BLaER1 treated with 17β-estradiol and CSF1 and Interleukin-3, amounts not matched to agents 10 nM and 100 nM (cell line): ENCODE data around the gene WNT3A.

Experiments used
- H3K27ac ChIP-seq, 11 experiments: shearing (Covaris generic); formaldehyde crosslinking; 2 replicates each; pipeline ENCODE4 v1.8.1; 2022
- H3K27me3 ChIP-seq, 11 experiments: shearing (Covaris generic); formaldehyde crosslinking; 2 replicates each; pipeline ENCODE4 v1.8.1; 2022
- H3K36me3 ChIP-seq, 11 experiments: shearing (Covaris generic); formaldehyde crosslinking; 2 replicates each; pipeline ENCODE4 v1.8.1; 2022
- H3K4me1 ChIP-seq, 10 experiments: shearing (Covaris generic); formaldehyde crosslinking; 2 replicates each; pipeline ENCODE4 v1.8.1; 2022
- H3K4me2 ChIP-seq, 11 experiments: shearing (Covaris generic); formaldehyde crosslinking; 2 replicates each; pipeline ENCODE4 v1.8.1; 2022
- H3K4me3 ChIP-seq, 10 experiments: shearing (Covaris generic); formaldehyde crosslinking; 2 replicates each; pipeline ENCODE4 v1.8.1; 2022
- H3K9ac ChIP-seq, 11 experiments: shearing (Covaris generic); formaldehyde crosslinking; 2 replicates each; pipeline ENCODE4 v1.8.1; 2022
- H3K9me3 ChIP-seq, 11 experiments: shearing (Covaris generic); formaldehyde crosslinking; replicated peaks in 1 of 11; 2 replicates each; pipeline ENCODE4 v1.8.1; 2022
- H4K20me1 ChIP-seq, 11 experiments: shearing (Covaris generic); formaldehyde crosslinking; 2 replicates each; pipeline ENCODE4 v1.8.1; 2022
- Cebpa-rat ChIP-seq, 11 experiments: shearing (Covaris generic); IDR thresholded peaks; 2 replicates each; pipeline ENCODE4 v1.8.1; 2022

The WNT3A gene

GRCh38 chr1:228095938-228096337 lies 89.1 kb downstream of the WNT3A start:
- TF ChIP-seq Cebpa-rat (IDR thresholded peaks at IDR 0.05) = no peak
- no peak overlapping the region for H3K4me3 ChIP-seq
- peak overlapping the region in 1 of 11 experiments; percentile 5; a peak in 1 of 22 replicates for H3K4me2 ChIP-seq
- peak overlapping the region in 2 of 11 experiments; percentile 2 to 5; a peak in 3 of 22 replicates for H3K9ac ChIP-seq
- H3K36me3 ChIP-seq = peaks cover 99 to 100% (median 100%) of the 10 kb centered on the region in 11 experiments
- peaks cover 3 to 35% (median 5%) of the 10 kb centered on the region in 10 experiments; a peak in 18 of 20 replicates for H3K4me1 ChIP-seq
- peaks cover 15 to 48% (median 45%) of the 10 kb centered on the region in 11 experiments for H3K9me3 ChIP-seq
- peaks cover 100% of the 10 kb centered on the region in 11 experiments for H4K20me1 ChIP-seq
- H3K27ac ChIP-seq = no peak overlapping the region
- no peaks in the 10 kb centered on the region for H3K27me3 ChIP-seq

- H4K20me1 ChIP-seq = peaks cover 100% of the 10 kb centered on the region in 11 experiments
- H3K27me3 ChIP-seq = no peaks in the 10 kb centered on the region
- H3K27ac ChIP-seq = no peak overlapping the region
- no peak for TF ChIP-seq Cebpa-rat (IDR thresholded peaks at IDR 0.05)
- H3K4me1 ChIP-seq = peaks cover 10 to 37% (median 12%) of the 10 kb centered on the region in 10 experiments
- no peak overlapping the region for H3K4me2 ChIP-seq
- no peak overlapping the region for H3K4me3 ChIP-seq
- H3K36me3 ChIP-seq = peaks cover 93 to 97% (median 96%) of the 10 kb centered on the region in 11 experiments
- peaks cover 15 to 41% (median 38%) of the 10 kb centered on the region in 11 experiments for H3K9me3 ChIP-seq
- H3K9ac ChIP-seq = peak overlapping the region in 1 of 11 experiments; percentile 5; a peak in 1 of 22 replicates
These were observed 89.9 kb downstream of the WNT3A start for GRCh38 chr1:228096416-228097332.

GRCh38 chr1:228097333-228098081 lies 90.7 kb downstream of the WNT3A start:
- Histone ChIP-seq H3K4me1 (peaks cover 14 to 40% (median 18%) of the 10 kb centered on the region in 10 experiments), H4K20me1 (peaks cover 95 to 100% (median 99%) of the 10 kb centered on the region in 11 experiments), H3K4me2 (no peak overlapping the region), H3K4me3 (no peak overlapping the region), H3K27me3 (no peaks in the 10 kb centered on the region), H3K9me3 (peaks cover 15 to 33% (median 29%) of the 10 kb centered on the region in 11 experiments), H3K36me3 (peaks cover 85 to 89% (median 87%) of the 10 kb centered on the region in 11 experiments), H3K27ac (no peak overlapping the region), H3K9ac (no peak overlapping the region)
- TF ChIP-seq Cebpa-rat (IDR thresholded peaks at IDR 0.05) = no peak

- peaks cover 14 to 40% (median 18%) of the 10 kb centered on the region in 10 experiments for H3K4me1 ChIP-seq
- no peak overlapping the region for H3K27ac ChIP-seq
- H3K9ac ChIP-seq = no peak overlapping the region
- H3K9me3 ChIP-seq = peaks cover 13 to 24% (median 20%) of the 10 kb centered on the region in 11 experiments
- TF ChIP-seq Cebpa-rat (IDR thresholded peaks at IDR 0.05) = no peak
- H4K20me1 ChIP-seq = peaks cover 86 to 92% (median 90%) of the 10 kb centered on the region in 11 experiments
- H3K36me3 ChIP-seq = peaks cover 75 to 80% (median 78%) of the 10 kb centered on the region in 11 experiments
- H3K4me3 ChIP-seq = no peak overlapping the region
- no peak overlapping the region for H3K4me2 ChIP-seq
- no peaks in the 10 kb centered on the region for H3K27me3 ChIP-seq
These were observed 91.6 kb downstream of the WNT3A start for GRCh38 chr1:228098323-228098931.

- Histone ChIP-seq H3K4me1 (peaks cover 23 to 49% (median 27%) of the 10 kb centered on the region in 10 experiments), H4K20me1 (peaks cover 77 to 82% (median 81%) of the 10 kb centered on the region in 11 experiments), H3K9me3 (peaks cover 5 to 14% (median 11%) of the 10 kb centered on the region in 11 experiments), H3K9ac (no peak overlapping the region; a peak in 1 of 22 replicates), H3K4me3 (no peak overlapping the region), H3K27me3 (no peaks in the 10 kb centered on the region), H3K4me2 (no peak overlapping the region; a peak in 2 of 22 replicates), H3K27ac (no peak overlapping the region), H3K36me3 (peaks cover 66 to 71% (median 69%) of the 10 kb centered on the region in 11 experiments)
- no peak for TF ChIP-seq Cebpa-rat (IDR thresholded peaks at IDR 0.05)
These were observed 92.5 kb downstream of the WNT3A start for GRCh38 chr1:228099331-228099732.

GRCh38 chr1:228100822-228101613 lies 94.2 kb downstream of the WNT3A start:
- Histone ChIP-seq H3K27me3 (no peaks in the 10 kb centered on the region), H4K20me1 (peaks cover 60 to 66% (median 64%) of the 10 kb centered on the region in 11 experiments), H3K9ac (peak overlapping the region in 10 of 11 experiments; percentile 75 to 94 (median 86); a peak in 17 of 22 replicates), H3K4me1 (peaks cover 24 to 49% (median 29%) of the 10 kb centered on the region in 10 experiments), H3K36me3 (peaks cover 56 to 66% (median 58%) of the 10 kb centered on the region in 11 experiments), H3K27ac (no peak overlapping the region), H3K4me2 (peak overlapping the region; percentile 91 to 98 (median 94)), H3K4me3 (peak overlapping the region in 8 of 10 experiments; percentile 85 to 97 (median 92); a peak in 14 of 20 replicates), H3K9me3 (no peaks in the 10 kb centered on the region)
- no peak for TF ChIP-seq Cebpa-rat (IDR thresholded peaks at IDR 0.05)

- H3K9ac ChIP-seq = peak overlapping the region; percentile 75 to 94 (median 86)
- peak overlapping the region; percentile 85 to 97 (median 92) for H3K4me3 ChIP-seq
- peaks cover 24 to 49% (median 29%) of the 10 kb centered on the region in 10 experiments for H3K4me1 ChIP-seq
- H3K36me3 ChIP-seq = peaks cover 56 to 66% (median 58%) of the 10 kb centered on the region in 11 experiments
- TF ChIP-seq Cebpa-rat (IDR thresholded peaks at IDR 0.05) = no peak
- H3K9me3 ChIP-seq = no peaks in the 10 kb centered on the region
- peak overlapping the region; percentile 91 to 98 (median 94) for H3K4me2 ChIP-seq
- no peaks in the 10 kb centered on the region for H3K27me3 ChIP-seq
- peaks cover 54 to 60% (median 58%) of the 10 kb centered on the region in 11 experiments for H4K20me1 ChIP-seq
- H3K27ac ChIP-seq = peak overlapping the region in 8 of 11 experiments; percentile 3 to 86 (median 80); a peak in 10 of 22 replicates
These were observed 94.8 kb downstream of the WNT3A start for GRCh38 chr1:228101614-228101993.
